SHP77 (cell line): Measurements from ENCODE around the gene HMX1.

Experiments
- DNase-seq, 2 experiments: peaks; one replicate each; lab custom pipeline; 2025; lab: John Stamatoyannopoulos, UW

Gene HMX1

GRCh38 chr4:8910100-8910821 lies 38.6 kb upstream of the HMX1 start:
- no peak for DNase-seq

- peak in 1 of 2 experiments; percentile 6 for DNase-seq
These were observed 37.9 kb upstream of the HMX1 start for GRCh38 chr4:8909548-8909947.

GRCh38 chr4:8908206-8908893 lies 36.7 kb upstream of the HMX1 start:
- no peak for DNase-seq

DNA sequence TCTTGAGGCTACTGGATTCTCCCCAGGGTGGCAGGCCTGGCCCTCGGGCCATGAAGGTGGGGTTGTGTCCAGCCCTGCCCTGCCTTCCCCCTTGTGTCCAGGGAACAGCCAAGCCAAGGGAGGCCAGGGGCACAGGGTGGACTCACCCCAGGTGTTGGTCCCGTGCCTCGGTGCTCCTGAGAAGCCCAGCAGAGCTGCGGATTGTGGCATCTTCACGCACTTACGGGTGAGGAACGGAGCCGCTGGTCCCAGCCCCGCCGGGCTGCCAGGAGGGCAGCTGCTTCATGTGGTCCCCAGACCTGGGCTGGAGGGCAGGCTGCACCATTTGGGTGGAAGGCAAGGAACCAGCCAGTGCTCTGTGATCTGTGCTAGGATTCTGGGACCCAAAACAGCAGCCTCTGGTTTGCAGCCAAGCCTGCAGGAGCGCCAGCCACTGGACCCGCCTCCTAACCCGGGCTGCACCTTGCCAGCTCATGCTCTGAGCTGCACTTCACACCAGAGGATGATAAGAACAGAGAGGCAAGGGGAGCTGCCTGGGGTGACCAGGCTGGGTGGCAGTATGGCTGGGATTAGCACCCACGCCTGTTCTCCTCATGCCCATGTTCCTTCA lies 36.1 kb upstream of the HMX1 start:
- DNase-seq = no peak

- no peak for DNase-seq
These were observed 35.5 kb upstream of the HMX1 start for GRCh38 chr4:8906991-8907595.

- no peak for DNase-seq
These were observed 35.0 kb upstream of the HMX1 start for GRCh38 chr4:8906668-8906970.

GRCh38 chr4:8905773-8906667 lies 34.4 kb upstream of the HMX1 start:
- DNase-seq = no peak

- no peak for DNase-seq
These were observed 33.7 kb upstream of the HMX1 start for GRCh38 chr4:8905226-8905772.

DNA sequence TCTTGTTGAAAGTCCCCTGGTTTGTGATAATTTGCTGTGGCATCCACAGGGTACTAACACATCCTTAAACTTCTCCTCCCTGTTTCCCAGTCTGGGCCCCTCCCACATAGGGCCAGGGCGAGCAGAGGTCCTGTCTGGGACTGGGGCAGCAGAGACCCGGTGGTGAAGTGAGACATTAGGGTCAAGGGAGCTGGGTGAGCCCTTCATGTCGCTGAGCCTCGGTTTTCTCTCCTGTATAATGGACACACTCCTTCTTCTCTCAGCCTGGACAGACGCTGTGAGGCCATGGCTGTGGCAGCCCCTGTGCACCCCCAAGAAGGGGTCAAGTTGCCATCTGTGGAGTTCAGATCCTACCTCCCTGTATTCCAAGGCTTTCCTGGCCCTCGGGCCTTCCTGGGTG lies 33.0 kb upstream of the HMX1 start:
- DNase-seq = no peak

- no peak for DNase-seq
These were observed 32.4 kb upstream of the HMX1 start for GRCh38 chr4:8904041-8904501.

DNA sequence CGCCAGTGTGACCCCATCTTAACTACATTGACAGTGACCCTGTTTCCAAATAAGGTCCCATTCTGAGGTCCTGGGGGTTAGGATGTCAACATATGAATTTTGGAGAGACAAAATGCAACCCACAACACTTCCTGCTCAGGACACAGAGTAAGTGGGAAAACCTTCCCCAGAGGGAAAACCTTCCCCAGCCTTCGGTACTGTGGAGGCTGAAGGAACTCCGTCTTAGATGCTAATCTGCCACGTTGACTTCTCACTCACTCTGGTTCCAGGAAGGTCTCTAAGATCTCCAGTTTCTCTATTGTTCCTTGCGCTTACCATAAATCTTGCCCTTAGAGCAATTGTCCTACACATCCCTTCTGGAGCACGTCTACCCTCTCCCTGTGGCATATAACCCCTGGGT lies 29.7 kb upstream of the HMX1 start:
- DNase-seq = no peak

DNA sequence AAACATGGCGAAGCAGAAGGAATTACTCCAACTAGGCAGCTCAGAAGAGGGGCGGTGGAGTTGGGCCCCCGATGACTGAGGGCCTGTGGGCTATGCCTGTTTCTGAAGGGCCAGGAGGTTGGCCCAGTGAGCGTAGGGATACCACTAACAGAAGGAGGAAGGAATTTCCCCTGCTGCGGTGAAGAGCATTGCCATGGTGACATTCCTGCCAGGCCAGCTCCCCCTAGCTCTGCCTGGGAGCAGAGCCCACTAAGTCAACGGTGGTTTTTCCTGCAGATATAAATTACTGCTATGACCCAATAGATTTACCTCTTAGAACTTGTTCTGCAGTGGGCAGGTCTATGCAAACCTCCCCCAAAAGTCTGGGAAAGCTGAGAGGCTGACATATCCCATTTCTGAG lies 28.9 kb upstream of the HMX1 start:
- DNase-seq = no peak

GRCh38 chr4:8898419-8898818 lies 26.8 kb upstream of the HMX1 start:
- no peak for DNase-seq

- no peak for DNase-seq
These were observed 25.9 kb upstream of the HMX1 start for GRCh38 chr4:8897251-8898167.

DNA sequence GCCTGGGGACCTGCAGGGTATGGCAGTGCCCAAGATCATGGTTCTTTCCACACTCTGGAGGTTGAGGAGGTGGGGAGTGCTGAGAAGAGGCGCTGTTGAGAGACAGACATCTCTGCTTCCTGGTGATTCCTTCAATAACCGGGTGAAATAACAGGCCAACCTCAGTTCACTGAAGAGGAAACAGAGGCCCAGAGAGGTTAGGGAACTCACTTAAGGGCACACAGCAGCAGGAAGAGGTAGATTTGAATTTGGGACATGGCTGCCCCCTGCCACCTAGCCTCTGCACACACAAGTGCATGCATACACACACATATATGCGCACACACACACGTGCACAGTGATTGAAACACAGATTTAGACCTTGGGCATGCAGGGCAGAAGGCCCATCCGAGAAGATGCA lies 24.9 kb upstream of the HMX1 start:
- DNase-seq = no peak

- DNase-seq = no peak
These were observed 24.4 kb upstream of the HMX1 start for GRCh38 chr4:8896071-8896470.

DNA sequence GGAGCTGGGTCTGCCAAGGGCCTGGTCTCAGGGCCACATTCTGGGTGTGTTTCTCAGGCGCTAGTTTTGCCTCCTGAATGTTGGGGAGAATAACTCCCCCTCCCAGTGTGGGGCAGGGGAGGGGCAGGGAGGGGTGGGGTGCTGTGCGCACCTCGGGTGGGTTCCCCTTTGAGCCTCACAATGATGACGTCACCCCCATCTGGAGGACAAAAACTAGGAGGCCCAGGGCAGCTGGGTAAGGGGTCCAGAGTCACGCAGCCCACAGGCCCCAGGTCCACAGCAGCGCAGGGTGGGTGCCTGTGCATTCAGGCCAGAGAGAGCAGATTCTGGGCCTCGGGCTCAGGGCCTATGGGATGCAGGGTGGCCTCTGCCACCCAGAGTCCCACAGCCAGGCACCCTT lies 23.7 kb upstream of the HMX1 start:
- DNase-seq = no peak

- no peak for DNase-seq
These were observed 22.8 kb upstream of the HMX1 start for GRCh38 chr4:8894424-8894816.

DNA sequence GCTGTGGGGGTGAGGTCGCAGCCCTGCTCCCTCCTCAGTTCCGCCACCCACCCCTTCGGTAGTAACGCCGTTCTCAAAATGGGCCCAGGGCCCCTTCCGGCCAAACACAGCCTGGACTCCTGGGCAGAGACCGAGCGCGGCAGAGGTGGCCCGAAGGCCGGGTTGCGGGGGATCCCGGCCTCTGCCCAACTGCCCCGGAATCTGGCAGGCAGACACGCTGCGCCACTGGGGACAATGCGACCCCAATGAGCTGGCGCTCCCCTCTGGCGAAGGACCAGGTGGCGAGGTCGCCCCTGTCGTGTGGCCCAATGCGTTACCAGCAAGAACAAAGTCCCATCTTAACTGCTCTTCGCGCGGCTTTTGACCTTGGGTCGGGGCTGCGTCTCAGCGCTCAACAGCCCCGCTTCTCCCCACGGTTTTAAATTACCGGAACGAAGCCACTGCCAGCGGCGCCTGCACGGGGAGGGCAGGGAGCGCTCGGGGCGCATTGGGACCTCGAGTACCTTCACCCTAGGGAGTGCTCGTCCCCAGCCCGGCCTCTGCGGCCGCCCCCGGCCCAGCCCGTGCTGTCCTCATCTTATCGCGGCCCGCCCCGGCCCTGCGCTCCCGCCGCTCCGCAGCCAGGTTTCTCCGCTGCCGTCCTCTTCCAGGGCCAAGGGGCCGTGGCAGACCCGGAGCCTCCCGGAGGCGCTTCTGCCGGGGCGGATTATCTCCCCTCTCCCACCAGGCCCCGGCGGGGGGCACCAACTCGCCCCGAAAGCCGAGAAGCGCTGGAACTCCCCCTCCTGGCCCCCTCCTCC lies 22.2 kb upstream of the HMX1 start:
- DNase-seq = no peak

- no peak for DNase-seq
These were observed 21.6 kb upstream of the HMX1 start for GRCh38 chr4:8893227-8893623.
